ENCODE data around the gene ADAMTSL3.

The ADAMTSL3 gene

DNA sequence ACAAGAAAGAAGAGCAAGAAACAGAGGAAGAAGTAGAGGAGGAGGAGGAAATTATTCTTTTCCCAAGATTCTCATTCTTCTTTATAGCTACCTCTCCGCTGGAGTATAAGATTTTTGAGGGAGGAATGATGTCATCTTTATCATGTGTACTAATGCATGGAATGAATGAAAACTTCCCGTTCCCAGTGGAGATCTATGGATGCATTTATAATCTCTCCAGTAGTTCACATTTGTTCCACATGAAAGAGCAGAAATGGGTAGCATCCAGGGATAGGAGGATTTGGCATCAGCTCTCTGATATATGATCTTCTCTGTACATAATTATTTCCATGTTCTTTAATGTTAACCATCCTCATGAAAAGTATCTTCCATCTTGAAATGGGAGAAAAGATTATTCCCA lies 244.4 kb downstream of the ADAMTSL3 start:
- H3K36me3 Mint-ChIP-seq, result no peaks in the 10 kb centered on the region
- no peak for DNase-seq
- no peaks in the 10 kb centered on the region for H3K27me3 Mint-ChIP-seq

DNA sequence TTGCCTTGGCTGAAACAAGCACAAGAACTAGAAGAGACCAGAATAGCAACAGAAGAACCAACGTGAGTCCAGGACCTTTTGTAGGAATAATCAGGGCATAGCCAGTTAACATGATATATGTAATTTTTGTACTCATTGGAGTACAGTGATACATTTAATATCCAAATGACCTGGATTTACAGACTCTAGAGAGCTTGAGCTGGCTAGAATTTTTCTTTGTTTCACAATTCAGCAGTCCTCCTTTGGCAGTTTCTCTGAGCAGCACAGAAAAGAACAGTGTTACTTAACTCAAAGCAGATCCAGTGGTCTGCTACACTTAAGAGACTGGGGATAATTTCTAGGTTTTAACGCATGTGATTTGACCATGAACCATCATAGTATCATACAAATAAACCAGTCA lies 245.7 kb downstream of the ADAMTSL3 start:
- no peaks in the 10 kb centered on the region for H3K27me3 Mint-ChIP-seq
- H3K4me1 Mint-ChIP-seq, result no peaks in the 10 kb centered on the region
- no peaks in the 10 kb centered on the region for H3K36me3 Mint-ChIP-seq
- no peak overlapping the region for H3K27ac Mint-ChIP-seq
- H3K4me3 Mint-ChIP-seq, result no peak overlapping the region
- no peak for DNase-seq
- H3K9me3 Mint-ChIP-seq, result no peaks in the 10 kb centered on the region
- CTCF ChIA-PET, result no interaction called here

More for the DNA sequence above, 244.4 kb downstream of the ADAMTSL3 start:
- Mint-ChIP-seq H3K9me3 (no peaks in the 10 kb centered on the region), H3K4me3 (no peak overlapping the region), H3K4me1 (no peaks in the 10 kb centered on the region), H3K27ac (no peak overlapping the region)
- CTCF ChIA-PET, result no interaction called here

DNA sequence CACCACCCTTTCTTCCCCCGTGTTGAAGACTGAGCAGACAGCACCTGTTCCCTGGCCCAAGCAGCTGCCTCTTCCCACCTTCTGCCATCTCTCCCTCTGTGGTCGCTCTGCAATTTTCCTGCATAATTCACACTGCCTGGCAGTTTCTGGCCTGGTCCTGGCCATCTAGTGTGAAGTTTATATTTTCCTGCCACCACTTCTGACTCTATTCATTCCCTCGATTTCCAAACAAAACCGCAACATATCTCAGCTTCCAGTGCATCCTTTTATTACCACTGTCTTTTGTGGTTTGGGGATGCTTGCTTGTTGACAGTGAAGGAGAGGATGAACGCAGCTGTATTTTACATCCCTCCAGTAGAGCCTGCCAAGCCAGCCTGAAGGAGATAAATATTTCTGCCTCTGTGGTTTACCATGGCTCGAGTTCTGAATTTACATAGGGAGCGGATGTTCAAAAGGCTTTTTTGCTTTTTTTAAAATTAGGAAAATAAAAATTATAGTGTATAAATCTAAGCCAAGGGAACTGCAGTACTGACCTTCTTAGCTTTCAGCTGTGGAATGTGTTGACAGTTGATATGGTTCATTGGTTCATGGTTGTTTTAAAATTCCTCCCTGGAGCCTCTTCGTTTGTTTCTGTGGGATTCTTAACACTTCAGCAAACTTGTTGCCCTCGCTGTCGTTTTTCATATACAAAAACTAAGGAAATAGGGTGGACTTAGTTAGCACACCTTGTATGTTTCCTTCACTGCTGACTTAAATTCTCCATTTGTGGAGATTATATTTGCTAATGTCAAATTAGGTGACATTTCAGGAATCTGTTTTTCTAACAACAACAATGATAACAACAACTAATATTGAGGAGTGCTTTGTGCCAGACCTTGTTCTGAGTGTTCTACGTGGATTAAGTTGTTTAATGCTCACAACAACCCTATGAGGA lies 250.5 kb downstream of the ADAMTSL3 start:
- CTCF ChIA-PET, result no interaction called here
- H3K4me3 Mint-ChIP-seq, result no peak overlapping the region
- H3K9me3 Mint-ChIP-seq, result no peaks in the 10 kb centered on the region
- H3K27ac Mint-ChIP-seq, result no peak overlapping the region
- H3K4me1 Mint-ChIP-seq, result no peaks in the 10 kb centered on the region
- DNase-seq, result no peak
- H3K36me3 Mint-ChIP-seq, result no peaks in the 10 kb centered on the region
- no peaks in the 10 kb centered on the region for H3K27me3 Mint-ChIP-seq

DNA sequence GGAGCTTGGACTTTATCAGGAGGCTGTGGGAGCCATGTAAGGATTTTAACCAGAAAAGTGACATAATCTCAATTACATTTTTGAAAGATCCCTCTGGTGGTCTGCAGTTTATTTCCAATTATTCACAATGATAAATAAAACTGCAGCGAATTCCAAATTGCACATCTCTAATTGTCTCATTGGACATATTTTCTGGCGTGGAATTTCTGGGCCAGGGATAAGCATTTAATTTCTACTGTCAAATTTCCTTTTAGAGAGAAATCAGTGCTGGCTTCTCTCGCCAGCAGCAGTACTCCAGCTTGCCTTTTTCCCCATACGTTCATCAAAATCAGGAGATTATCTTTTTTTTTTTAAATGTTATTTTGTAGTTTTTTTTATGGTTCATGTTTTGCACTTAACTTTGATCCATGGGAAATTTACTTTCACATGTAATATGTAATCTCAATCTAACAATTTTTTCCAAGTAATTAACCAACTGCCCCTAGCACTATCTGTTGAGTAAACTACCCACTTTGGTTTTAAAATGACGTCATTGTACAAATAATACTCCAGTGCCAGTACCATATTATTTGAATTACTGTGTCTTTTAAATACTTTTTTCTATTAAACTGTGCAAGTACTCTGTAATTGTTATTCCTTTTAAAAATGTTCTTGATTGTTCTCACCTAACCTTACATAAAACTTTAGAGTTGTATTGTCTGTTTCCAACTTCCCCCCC lies 251.8 kb downstream of the ADAMTSL3 start:
- no peak for DNase-seq
- H3K4me1 Mint-ChIP-seq, result no peaks in the 10 kb centered on the region
- CTCF ChIA-PET, result interaction anchor here (0.6 kb wide), 1 partner anchor 194 kb away, joined by 3 read pairs; no protein-coding TSS in a partner anchor
- no peaks in the 10 kb centered on the region for H3K27me3 Mint-ChIP-seq
- no peaks in the 10 kb centered on the region for H3K36me3 Mint-ChIP-seq
- H3K9me3 Mint-ChIP-seq, result no peaks in the 10 kb centered on the region
- H3K4me3 Mint-ChIP-seq, result no peak overlapping the region
- no peak overlapping the region for H3K27ac Mint-ChIP-seq

DNA sequence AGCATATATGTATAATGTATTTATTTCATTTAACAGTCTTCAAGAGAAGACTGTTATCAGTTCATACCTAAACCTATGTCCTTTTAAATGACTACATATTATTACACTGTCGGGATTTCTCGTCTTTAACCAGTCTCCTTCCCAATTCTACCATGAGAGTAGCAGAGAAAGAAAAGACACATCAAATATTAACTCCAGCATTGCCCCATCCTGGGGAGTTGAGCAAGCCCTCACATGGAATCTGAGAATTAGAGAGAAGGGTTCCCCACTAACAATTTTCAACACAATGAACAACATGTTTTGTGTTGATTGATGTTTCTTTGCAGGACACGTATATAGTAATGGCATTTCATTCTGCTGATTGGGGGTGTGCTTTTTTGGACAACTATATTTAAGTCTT lies 257.4 kb downstream of the ADAMTSL3 start:
- CTCF ChIA-PET, result no interaction called here
- Mint-ChIP-seq H3K4me1 (no peaks in the 10 kb centered on the region), H3K27me3 (no peaks in the 10 kb centered on the region), H3K36me3 (no peaks in the 10 kb centered on the region), H3K9me3 (no peaks in the 10 kb centered on the region), H3K27ac (no peak overlapping the region), H3K4me3 (no peak overlapping the region)
- DNase-seq, result no peak

DNA sequence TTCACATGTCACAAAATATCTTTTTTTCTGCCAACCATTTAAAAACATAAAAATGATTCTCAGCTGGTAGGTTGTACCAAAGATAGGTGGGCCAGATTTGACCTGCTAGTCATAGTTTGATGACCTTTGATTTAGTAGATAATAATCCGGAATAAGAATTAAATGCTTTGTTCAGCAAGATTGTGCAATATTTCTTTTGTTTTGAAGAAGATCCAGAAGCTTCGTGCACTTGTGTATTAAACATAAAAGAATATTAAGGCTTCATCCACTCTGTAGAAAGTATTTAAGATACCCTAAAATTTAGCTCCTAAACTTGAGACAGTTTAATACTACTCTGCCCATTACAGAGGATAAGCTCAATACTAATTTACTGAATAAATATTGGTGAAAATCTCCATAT lies 258.4 kb downstream of the ADAMTSL3 start:
- H3K36me3 Mint-ChIP-seq, result no peaks in the 10 kb centered on the region
- no peaks in the 10 kb centered on the region for H3K4me1 Mint-ChIP-seq
- no peak for DNase-seq
- no peak overlapping the region for H3K4me3 Mint-ChIP-seq
- no peak overlapping the region for H3K27ac Mint-ChIP-seq
- H3K27me3 Mint-ChIP-seq, result no peaks in the 10 kb centered on the region
- no peaks in the 10 kb centered on the region for H3K9me3 Mint-ChIP-seq
- CTCF ChIA-PET, result no interaction called here

DNA sequence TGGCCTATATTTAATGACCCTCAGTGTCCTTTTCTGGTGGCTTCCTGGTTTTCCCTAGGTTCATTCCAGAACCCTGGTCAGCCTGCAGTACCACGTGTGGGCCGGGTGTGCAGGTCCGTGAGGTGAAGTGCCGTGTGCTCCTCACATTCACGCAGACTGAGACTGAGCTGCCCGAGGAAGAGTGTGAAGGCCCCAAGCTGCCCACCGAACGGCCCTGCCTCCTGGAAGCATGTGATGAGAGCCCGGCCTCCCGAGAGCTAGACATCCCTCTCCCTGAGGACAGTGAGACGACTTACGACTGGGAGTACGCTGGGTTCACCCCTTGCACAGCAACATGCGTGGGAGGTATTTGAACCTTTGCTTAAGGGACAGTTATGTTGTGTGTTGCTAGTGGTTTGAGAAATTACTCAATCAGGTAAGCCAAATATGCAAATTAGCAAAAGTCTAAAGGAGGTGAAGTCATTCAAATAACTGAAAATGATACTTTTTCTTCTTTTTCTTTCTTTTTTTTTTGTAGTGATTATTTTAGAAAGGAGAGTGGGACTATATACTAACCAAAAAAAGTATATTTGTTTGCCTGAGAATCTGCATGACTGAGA lies 259.2 kb downstream of the ADAMTSL3 start:
- Mint-ChIP-seq H3K27ac (no peak overlapping the region), H3K27me3 (no peaks in the 10 kb centered on the region), H3K4me1 (no peaks in the 10 kb centered on the region), H3K9me3 (no peaks in the 10 kb centered on the region), H3K36me3 (no peaks in the 10 kb centered on the region), H3K4me3 (no peak overlapping the region)
- no peak for DNase-seq
- CTCF ChIA-PET, result no interaction called here

DNA sequence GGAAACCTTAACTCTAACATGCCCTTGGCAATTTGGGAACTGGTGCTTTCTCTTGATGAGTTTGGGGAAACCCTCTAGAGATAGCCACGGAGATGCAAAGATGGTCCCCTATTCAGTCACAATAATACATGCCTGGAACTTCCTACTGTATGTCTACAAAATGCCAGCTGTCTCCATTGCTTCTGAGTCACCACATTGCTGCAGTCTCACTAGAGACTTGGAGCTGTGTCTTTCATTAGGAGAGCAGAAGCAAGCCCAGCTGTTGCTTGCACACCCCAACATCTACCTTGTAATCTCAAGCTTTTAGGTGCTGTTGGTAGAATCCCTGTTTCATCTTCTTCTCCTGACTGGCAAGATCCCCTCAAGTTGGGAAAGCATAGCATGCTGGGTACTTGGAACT lies 261.0 kb downstream of the ADAMTSL3 start:
- Mint-ChIP-seq H3K9me3 (no peaks in the 10 kb centered on the region), H3K4me3 (no peak overlapping the region), H3K36me3 (no peaks in the 10 kb centered on the region), H3K27me3 (no peaks in the 10 kb centered on the region), H3K4me1 (peaks cover 6% of the 10 kb centered on the region), H3K27ac (no peak overlapping the region)
- CTCF ChIA-PET, result no interaction called here
- DNase-seq, result no peak

DNA sequence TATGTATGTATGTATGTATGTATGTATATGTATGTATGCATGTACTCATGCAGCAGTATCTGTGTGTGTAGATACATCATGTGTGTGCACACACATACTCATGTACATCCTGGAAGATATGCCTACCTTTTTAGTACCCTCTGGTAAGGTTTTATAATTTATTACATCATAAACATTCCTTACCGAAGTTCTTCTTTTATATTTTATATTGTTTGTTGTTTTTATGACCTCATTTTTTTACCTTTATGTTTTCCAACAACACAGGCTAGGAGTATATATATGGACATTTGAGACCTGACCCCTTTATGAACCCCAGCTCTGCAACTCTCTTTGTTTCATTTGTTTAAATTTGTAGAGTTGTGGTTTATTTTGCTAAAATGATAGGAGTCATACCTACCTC lies 263.5 kb downstream of the ADAMTSL3 start:
- H3K27me3 Mint-ChIP-seq, result no peaks in the 10 kb centered on the region
- peaks cover 6% of the 10 kb centered on the region for H3K4me1 Mint-ChIP-seq
- no peak overlapping the region for H3K4me3 Mint-ChIP-seq
- DNase-seq, result no peak
- no peak overlapping the region for H3K27ac Mint-ChIP-seq
- no peaks in the 10 kb centered on the region for H3K36me3 Mint-ChIP-seq
- CTCF ChIA-PET, result no interaction called here
- H3K9me3 Mint-ChIP-seq, result no peaks in the 10 kb centered on the region

DNA sequence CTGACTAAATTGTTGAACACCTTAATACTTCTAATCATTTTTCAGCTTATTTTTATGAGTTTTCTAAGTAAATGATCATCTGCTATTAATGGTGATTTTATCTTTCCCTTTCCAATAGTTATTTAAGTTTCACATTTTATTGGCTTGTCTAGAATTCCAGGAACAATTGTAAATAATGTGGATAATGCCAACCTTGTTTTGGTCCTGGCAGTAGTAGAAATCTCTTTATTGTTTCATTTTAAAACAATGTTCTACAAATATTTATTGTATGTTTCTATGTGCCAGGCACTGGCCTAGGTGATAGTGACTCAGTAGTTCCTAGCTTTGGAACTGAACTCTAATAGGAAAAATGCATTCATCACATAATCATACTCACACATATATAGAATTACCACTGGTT lies 264.1 kb downstream of the ADAMTSL3 start:
- Mint-ChIP-seq H3K27me3 (no peaks in the 10 kb centered on the region), H3K27ac (no peak overlapping the region), H3K4me3 (no peak overlapping the region), H3K36me3 (no peaks in the 10 kb centered on the region), H3K9me3 (no peaks in the 10 kb centered on the region), H3K4me1 (peaks cover 6% of the 10 kb centered on the region)
- CTCF ChIA-PET, result no interaction called here
- DNase-seq, result no peak

DNA sequence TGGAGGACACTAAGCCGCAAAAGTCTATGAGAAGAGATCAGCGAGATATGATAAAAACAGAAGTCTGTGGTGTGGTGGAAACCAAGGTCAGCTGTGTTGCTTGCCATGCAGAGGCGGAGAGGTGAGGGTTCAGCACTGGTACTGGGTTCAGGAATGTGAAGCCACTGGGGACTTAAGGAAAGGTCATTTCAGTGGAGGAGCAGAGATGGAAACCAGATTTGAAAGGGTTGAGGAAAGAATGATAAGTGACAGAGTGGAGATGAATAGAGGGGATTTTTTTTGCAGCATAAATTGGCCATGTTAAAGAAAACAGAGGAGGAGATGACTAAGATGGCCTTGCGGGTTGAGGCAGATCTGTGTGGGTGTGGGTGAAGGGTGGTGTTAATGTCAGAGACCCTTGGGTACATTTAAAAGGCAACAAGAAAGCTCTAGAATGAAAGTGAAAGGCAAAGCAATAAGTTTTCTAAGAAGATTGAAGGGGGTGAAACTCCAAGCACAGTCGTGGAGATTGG lies 265.5 kb downstream of the ADAMTSL3 start:
- Mint-ChIP-seq H3K9me3 (no peaks in the 10 kb centered on the region), H3K27me3 (no peaks in the 10 kb centered on the region), H3K4me1 (peaks cover 6% of the 10 kb centered on the region), H3K27ac (no peak overlapping the region), H3K4me3 (no peak overlapping the region), H3K36me3 (no peaks in the 10 kb centered on the region)
- CTCF ChIA-PET, result no interaction called here
- no peak for DNase-seq

DNA sequence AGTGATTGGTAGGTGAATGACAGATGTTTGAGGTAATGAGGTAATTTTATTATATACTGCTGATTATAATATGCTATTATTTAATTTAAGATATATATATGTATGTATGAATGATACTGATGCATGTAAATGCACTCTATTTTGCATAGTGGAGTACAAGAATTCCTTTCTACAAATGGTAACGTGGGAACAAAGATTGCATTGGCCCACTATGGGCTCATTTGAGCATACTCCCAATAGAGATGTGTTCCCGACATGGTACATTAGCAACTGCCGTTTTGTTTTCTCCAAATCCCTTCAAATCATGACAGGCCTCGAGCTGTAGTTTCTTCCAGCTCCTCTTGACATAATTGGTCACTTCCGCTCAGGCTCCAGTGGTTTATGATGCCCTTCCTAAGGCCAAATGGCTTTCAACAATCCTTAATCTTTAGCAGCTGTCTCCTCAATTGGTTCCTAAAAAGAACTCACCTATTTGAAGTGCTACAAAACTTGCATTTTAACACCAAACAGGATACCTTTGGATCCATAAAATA lies 266.1 kb downstream of the ADAMTSL3 start:
- H3K4me3 Mint-ChIP-seq, result no peak overlapping the region
- no peak for DNase-seq
- H3K27ac Mint-ChIP-seq, result no peak overlapping the region
- H3K9me3 Mint-ChIP-seq, result no peaks in the 10 kb centered on the region
- CTCF ChIA-PET, result no interaction called here
- no peaks in the 10 kb centered on the region for H3K36me3 Mint-ChIP-seq
- H3K4me1 Mint-ChIP-seq, result peaks cover 6% of the 10 kb centered on the region
- no peaks in the 10 kb centered on the region for H3K27me3 Mint-ChIP-seq

DNA sequence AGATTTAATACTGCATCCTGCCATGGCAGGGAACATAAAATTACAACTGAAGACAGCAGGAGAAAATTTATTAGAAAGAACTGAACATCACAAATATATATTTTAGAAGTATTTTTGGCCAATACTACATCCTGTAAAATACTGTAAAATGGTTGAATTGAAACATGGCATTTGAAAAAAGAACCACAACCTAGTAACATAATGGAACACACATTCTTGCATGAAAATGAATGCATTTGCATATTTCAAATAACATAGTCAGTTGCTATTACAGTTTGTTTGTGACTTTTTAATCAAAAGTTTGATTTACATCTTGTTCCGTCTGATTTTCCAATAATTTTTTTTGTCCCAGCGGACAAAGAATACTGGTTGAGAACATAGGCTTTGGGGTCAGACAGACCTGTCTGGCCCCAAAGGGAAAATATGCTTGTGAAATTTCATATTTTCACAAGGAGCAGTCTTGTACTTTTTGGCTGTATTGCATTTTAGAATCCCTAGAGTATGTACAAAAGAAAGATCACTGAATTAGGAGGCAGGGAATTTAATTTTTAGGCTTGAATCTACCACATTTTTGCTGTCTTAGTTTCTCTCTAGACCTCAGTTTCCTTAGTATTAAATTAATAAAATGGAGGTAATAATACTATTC lies 268.8 kb downstream of the ADAMTSL3 start:
- Mint-ChIP-seq H3K27me3 (no peaks in the 10 kb centered on the region), H3K4me1 (peaks cover 6% of the 10 kb centered on the region), H3K36me3 (no peaks in the 10 kb centered on the region), H3K9me3 (no peaks in the 10 kb centered on the region), H3K27ac (no peak overlapping the region), H3K4me3 (no peak overlapping the region)
- DNase-seq, result no peak
- CTCF ChIA-PET, result no interaction called here

DNA sequence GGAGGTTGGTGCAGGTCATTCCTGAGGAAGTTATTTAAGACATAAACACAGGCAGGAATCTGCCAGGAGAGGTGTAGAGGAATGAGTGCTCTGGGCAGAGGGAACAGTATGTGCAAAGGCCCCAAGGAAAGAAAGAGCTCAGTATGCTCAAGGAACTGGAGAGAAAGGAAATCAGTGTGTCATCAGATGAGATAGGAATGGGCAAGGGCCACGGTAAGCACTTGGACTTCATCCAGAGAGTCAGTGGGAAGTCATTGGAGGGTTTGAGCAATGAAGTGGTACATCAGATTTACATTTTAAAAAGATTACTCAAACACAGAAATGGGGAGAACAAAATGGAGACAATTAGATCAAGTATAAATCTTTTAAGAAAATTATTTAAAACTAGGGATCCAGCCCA lies 272.2 kb downstream of the ADAMTSL3 start:
- no peak overlapping the region for H3K27ac Mint-ChIP-seq
- H3K9me3 Mint-ChIP-seq, result no peaks in the 10 kb centered on the region
- DNase-seq, result no peak
- H3K4me3 Mint-ChIP-seq, result no peak overlapping the region
- no peaks in the 10 kb centered on the region for H3K36me3 Mint-ChIP-seq
- CTCF ChIA-PET, result no interaction called here
- no peaks in the 10 kb centered on the region for H3K27me3 Mint-ChIP-seq
- peaks cover 16% of the 10 kb centered on the region for H3K4me1 Mint-ChIP-seq
